HCT116 (cell line): Measurements from ENCODE around the gene NHERF1.

Experiments
- POLR2A ChIP-seq: IDR thresholded peaks from 2 replicates; pipeline ENCODE4 v1.7.0; 2011; ENCODE audit warnings: borderline replicate concordance; ENCODE audit not compliant: insufficient read depth, insufficient read length; ENCODE audit errors: extremely low read depth
- POLR2AphosphoS5 ChIP-seq: IDR thresholded peaks from 2 replicates; pipeline ENCODE4 v1.6.1; 2011; ENCODE audit warnings: mild to moderate bottlenecking, low read depth, low read length, moderate library complexity
- RAD21 ChIP-seq: IDR thresholded peaks from 2 replicates; pipeline ENCODE4 v1.6.1; 2012; ENCODE audit warnings: low read depth, mild to moderate bottlenecking
- SP1 ChIP-seq: IDR thresholded peaks from 2 replicates; pipeline ENCODE4 v1.6.1; 2012; ENCODE audit warnings: low read depth
- ZFX ChIP-seq: fragments of 450-650 bp; IDR thresholded peaks from 2 replicates; pipeline ENCODE4 v1.6.1; 2017
- TF ChIP-seq, protein P1 (sequence below), 3 experiments: fragments of 200-600 bp in 1 of 3; sonication (generic) in 1 of 3; IDR thresholded peaks in 2 of 3; conservative IDR thresholded peaks in 1 of 3; 2 replicates each; pipeline ENCODE4 v1.5.1; 2012 to 2017; ENCODE audit warnings: low read depth in 2 of 3, low read length in 2 of 3, antibody characterized with exemption in 1 of 3, borderline replicate concordance in 1 of 3, control low read depth in 1 of 3, mild to moderate bottlenecking in 1 of 3, mixed read lengths in 1 of 3, mixed run types in 1 of 3, moderate library complexity in 1 of 3; ENCODE audit not compliant: insufficient read depth in 1 of 3
- TF ChIP-seq, protein P2 (sequence below): IDR thresholded peaks from 2 replicates; pipeline ENCODE4 v1.6.1; 2012

- TF ChIP-seq, protein P1, sequence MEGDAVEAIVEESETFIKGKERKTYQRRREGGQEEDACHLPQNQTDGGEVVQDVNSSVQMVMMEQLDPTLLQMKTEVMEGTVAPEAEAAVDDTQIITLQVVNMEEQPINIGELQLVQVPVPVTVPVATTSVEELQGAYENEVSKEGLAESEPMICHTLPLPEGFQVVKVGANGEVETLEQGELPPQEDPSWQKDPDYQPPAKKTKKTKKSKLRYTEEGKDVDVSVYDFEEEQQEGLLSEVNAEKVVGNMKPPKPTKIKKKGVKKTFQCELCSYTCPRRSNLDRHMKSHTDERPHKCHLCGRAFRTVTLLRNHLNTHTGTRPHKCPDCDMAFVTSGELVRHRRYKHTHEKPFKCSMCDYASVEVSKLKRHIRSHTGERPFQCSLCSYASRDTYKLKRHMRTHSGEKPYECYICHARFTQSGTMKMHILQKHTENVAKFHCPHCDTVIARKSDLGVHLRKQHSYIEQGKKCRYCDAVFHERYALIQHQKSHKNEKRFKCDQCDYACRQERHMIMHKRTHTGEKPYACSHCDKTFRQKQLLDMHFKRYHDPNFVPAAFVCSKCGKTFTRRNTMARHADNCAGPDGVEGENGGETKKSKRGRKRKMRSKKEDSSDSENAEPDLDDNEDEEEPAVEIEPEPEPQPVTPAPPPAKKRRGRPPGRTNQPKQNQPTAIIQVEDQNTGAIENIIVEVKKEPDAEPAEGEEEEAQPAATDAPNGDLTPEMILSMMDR (IDR thresholded peaks at IDR 0.05 in 2 of 3, conservative IDR thresholded peaks at IDR 0.05 in 1 of 3; ENCODE audit: borderline replicate concordance in 1 of 3, insufficient read depth in 1 of 3, low read depth in 2 of 3, low read length in 2 of 3) = no peak
- TF ChIP-seq POLR2AphosphoS5 = no peak
- no peak for TF ChIP-seq ZFX
- no peak for TF ChIP-seq SP1
- no peak for TF ChIP-seq POLR2A
- TF ChIP-seq, protein P2, sequence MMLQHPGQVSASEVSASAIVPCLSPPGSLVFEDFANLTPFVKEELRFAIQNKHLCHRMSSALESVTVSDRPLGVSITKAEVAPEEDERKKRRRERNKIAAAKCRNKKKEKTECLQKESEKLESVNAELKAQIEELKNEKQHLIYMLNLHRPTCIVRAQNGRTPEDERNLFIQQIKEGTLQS = no peak
- TF ChIP-seq RAD21 = no peak
Measured at GRCh38 chr17:74818291-74818938, 70.0 kb downstream of the NHERF1 start.
